HG03095 (cell line): ENCODE results near the gene SIDT1.

Experiments
- ATAC-seq: cut with Tn5 transposase; IDR thresholded peaks from one replicate; pipeline ENCODE4 v1.9.1; 2021; ENCODE audit warnings: moderate library complexity; ENCODE audit not compliant: unreplicated experiment

The SIDT1 gene

GRCh38 chr3:113531826-113532697 is at the start of gene SIDT1:
Gene SIDT1 (plus strand): TSS chr3:113532555. CDS start chr3:113533022, 467 bp downstream.
- peak; percentile 68 for ATAC-seq

GRCh38 chr3:113485161-113485609 is 47.2 kb upstream of the SIDT1 start:
- ATAC-seq, result no peak

- ATAC-seq, result no peak
These were observed 37.3 kb upstream of the SIDT1 start for GRCh38 chr3:113495035-113495434.

DNA sequence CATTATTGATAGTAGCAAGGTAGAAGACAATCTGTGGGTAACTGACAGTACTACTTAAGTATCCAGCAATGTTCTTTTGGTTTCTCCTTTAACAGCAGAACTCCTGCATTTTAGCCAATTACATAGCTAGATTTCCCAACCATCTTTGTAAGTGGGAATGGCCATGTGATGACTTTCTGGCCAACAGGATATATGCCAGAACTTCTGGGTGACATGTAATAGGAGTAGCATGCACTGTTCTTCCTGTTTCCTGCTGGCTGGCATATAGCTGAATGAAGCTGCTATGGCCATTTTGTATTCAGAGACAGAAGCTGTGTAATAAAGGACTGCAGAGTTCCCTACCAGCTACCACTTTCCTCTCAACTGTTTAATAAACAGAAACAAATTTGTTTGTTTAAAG is 35.4 kb upstream of the SIDT1 start:
- no peak for ATAC-seq

- no peak for ATAC-seq
These were observed 33.9 kb upstream of the SIDT1 start for GRCh38 chr3:113498221-113499005.

- no peak for ATAC-seq
These were observed 33.3 kb upstream of the SIDT1 start for GRCh38 chr3:113499081-113499480.

DNA sequence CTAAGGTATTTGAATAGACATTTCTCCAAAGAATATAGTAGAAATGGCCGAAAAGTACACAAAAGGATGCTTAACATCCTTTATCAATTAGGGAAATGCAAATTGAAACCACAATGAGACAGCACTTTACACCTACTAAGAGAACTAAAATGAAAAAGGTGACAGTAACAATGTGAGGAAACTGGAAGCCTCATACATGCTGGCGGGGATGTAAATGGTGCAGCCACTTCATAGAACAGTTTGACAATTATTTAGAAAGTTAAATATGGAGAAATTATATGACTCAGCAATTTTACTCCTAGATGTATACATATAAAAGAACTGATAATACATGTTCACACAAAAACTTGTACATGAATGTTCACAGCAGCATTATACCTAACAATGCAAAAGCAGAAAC is 30.8 kb upstream of the SIDT1 start:
- ATAC-seq, result no peak

DNA sequence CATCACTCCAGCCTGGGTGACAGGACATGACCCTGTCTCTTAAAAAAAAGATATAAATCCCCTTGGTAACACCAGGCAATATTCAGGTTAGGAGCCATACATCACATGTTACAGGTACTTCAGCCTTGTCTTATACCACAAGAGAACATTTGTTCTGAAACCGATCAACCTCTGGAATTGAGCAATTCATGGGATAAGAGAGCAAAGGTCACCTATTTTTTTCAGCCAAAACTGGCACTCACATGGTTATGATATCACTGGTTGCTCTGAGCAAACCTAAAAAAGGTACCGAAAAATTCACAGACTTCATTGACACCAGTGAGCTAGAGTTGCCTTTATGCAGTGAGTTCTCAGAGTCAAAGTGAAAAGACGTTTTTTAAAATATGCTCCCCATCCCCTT is 26.5 kb upstream of the SIDT1 start:
- no peak for ATAC-seq

GRCh38 chr3:113507501-113508067 is 24.8 kb upstream of the SIDT1 start:
- ATAC-seq, result no peak

GRCh38 chr3:113508966-113509365 is 23.4 kb upstream of the SIDT1 start:
- no peak for ATAC-seq

DNA sequence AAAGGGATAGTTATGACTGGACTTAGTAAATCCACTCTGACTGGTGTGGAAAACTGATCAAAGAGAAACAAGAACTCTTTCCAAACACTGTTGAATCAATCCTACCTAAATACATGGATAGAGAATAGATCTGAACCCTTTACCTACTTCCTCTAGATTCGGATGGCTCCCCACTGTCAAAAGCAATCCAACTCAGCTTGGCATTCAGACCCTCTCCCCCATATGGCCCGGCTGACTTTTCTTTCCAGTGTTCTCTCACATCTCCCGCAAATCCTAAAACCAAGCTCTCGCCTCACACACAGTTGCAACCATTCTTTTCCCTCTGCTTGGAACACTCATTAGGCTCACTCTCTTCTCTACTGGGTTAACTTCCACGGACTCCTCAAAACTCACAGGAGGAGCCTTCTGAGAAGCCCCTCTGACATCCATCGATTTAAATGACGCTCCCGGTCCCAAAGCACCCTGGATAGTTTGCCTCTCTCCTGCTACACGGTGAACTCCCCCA is 18.0 kb upstream of the SIDT1 start:
- ATAC-seq, result peak; percentile 3

GRCh38 chr3:113516115-113516505 is 16.2 kb upstream of the SIDT1 start:
- no peak for ATAC-seq

GRCh38 chr3:113521981-113522380 is 10.4 kb upstream of the SIDT1 start:
- ATAC-seq, result no peak

GRCh38 chr3:113523241-113523640 is 9.1 kb upstream of the SIDT1 start:
- ATAC-seq, result no peak

GRCh38 chr3:113532698-113533533 is 561 bp downstream of the SIDT1 start:
- peak; percentile 23 for ATAC-seq

DNA sequence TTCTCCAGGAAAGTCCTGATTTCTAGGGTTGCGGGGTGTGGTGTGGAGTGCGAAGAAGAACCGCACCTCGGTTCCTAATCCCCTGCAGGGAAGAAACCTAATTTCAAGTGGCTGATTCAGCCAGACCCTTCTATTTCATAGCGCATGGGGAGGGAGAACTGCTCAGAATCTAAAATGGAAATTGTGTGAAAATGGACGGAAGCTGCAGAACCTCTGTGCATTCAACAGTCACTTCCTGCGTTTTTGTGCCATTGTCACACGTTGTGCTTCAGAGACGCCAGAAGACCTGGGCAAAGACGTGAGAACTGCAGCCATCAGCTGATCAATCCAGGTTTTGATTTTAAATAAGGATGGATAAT is 1.2 kb downstream of the SIDT1 start:
- no peak for ATAC-seq

DNA sequence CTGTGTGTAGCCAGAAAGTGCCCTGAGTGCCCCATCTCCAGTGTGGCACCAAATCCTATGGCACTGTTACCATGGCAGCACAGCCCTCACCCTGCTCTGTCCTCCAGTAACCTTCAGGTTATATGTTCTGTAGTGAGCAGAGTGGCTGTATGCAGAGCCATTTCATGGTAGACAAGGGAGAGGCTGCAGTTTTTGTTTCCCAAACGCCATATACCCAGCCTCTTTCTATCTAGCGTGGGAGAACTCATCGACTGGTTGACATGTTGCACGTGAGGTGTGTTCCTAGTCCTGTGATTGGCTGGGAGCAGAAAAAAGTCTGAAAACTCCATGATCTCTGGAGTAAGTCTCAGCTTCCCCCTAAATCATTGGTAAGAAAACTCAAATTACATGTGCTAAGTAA is 2.0 kb downstream of the SIDT1 start:
- no peak for ATAC-seq

DNA sequence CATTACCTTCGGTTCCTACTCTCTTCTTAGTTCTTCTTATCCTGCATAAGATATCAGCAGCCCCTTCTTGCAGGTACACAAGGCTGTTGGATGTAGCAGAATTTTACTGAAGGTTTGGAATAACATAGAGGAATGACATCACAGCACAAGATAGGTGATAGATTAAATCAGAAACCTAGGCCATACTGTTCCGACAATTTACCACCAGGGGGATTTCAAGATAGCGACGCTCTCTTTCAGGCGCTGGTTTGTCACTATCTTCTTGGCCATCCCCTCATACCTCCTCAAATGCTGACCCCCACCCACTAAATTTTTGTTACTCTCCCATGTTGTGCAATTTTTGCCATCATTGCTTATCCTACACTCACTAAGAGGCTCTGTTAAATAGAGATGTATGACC is 3.5 kb downstream of the SIDT1 start:
- no peak for ATAC-seq

DNA sequence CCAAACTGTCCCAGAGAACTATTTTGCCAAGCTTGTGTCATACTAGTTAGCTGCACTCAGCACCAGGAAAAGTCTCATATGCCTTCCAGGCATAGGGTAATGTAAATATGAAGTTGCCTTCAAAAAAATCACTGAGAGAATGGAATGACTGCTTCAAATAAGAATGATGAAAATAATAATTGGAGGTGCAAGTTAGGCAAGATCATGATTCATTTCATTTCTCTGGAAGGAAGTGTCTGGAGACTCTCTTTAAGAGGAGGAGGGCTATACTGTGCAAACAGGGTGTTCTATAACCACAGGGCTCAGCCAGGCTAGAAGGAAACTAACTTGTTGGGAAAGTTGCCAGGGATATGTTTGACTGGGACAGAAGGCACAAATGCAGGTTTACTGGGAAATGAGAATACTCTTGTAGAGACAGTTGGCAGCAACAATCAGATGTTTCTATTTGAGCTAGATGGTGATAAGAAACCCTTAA is 4.3 kb downstream of the SIDT1 start:
- ATAC-seq, result no peak

DNA sequence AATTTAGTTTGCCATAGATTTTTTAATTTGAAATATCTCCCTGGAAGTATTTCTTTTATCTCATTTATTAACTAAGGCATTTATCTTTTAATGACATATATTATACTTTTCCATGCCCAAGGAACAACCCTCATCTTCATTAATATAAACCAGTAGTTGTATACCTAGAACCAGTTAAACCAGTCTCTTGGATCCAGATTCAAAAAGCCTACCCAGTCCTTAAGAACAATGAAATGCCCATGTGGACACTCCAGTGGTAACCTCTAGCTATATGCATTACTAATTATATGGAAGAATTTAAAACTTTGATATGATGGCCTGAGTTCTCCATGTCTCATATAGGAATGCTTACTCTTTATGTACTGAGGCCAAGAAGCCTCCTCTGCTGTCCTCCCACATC is 4.8 kb downstream of the SIDT1 start:
- ATAC-seq, result no peak

DNA sequence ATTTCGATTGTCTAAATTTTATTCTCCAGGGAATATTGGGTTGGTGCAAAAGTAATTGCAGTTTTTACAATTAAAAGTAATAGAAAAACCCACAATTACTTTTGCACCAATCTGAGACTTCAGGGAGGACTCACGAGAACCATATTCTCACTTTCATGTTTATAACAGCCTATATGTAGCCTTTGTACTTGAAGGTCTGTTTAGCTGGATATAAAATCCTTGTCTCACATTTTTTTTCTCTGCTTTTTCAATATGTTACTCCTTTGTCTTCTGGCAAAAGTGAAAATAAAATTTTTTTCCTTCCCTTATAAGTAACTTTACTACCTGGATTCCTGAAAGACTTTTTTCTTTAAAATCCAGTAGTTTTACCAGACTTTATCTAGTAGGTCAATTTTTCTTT is 9.2 kb downstream of the SIDT1 start:
- no peak for ATAC-seq
